ENCODE results near the gene ABHD5. TPM values are rescaled to one million over a fixed set of nuclear protein-coding genes. Genes with fewer than 3 reads are reported as not detected.
A peak's percentile ranks its signal among the peaks of the same experiment; 100 is the strongest.

ABHD5 gene
- total and polyA plus RNA-seq, 5 donors = 11.2 to 23.5 (median 20.9) TPM

DNA sequence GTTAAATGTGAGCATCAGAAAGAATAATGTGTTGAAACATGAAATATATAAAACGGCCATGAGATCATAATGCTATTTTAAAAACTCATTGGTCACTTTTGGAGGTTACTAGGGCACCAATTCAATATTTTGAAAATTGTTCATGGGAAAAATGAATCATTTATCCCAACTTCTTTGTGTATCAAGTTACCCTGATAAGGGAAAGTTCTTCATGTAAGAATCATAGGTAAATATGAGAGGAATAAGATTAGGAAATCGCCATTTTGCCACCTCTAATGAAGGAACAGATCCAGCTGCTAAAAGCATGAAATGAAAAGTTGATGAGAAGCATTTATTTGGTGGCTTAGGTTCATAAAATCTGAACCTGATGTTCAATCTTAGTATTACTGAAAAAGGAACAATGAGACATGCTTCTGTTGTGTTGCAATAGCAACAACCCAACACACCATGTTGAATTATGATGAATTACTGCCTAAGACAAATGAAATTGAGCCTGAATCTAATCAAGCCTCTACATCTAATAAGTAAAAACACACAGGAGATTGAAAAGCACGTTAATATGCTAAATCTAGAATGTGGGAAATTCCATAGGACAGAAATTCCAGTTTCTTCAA is 32.5 kb downstream of the ABHD5 start:
- no peak for DNase-seq
- WGBS = 67% methylated on average over 3 of the region's 3 CpGs
- Histone ChIP-seq H3K4me1 (ENCODE audit: control insufficient read depth, insufficient read depth, low read length) (peaks cover 7% of the 10 kb centered on the region), H3K27me3 (ENCODE audit: control insufficient read depth, insufficient read depth) (no peaks in the 10 kb centered on the region), H3K27ac (ENCODE audit: low read length) (no peak overlapping the region), H3K4me3 (ENCODE audit: low read length) (no peak overlapping the region), H3K9me3 (ENCODE audit: control insufficient read depth, low read length) (no peaks in the 10 kb centered on the region)
- intact Hi-C loops (cut with DNase I) = no loop called here
- no peak for ATAC-seq

DNA sequence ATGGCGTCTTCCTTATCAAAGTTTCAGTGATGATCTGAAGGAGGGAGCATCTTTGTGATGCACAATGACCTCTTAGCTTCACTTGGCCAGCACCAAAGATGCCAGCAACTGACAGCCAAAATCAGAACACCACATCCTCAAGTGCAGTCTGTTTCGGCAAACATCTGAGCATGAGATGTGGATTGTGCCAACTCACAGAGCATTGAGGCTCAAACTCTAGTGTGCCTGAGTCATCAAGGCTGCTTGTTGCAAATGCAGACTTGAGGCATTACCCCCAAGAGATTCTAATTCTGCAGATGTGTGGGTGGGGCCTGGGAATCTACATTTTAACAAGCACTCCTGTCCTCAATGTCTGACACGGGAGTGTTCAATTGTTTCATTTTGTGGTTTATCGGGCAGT is 35.8 kb downstream of the ABHD5 start:
- H3K27me3 ChIP-seq (ENCODE audit: control insufficient read depth, insufficient read depth) = no peaks in the 10 kb centered on the region
- intact Hi-C loops (cut with DNase I) = no loop called here
- no peak for ATAC-seq
- 90% methylated on average over 4 of the region's 4 CpGs for WGBS
- no peak for DNase-seq
- no peaks in the 10 kb centered on the region for H3K9me3 ChIP-seq (ENCODE audit: control insufficient read depth, low read length)
- H3K27ac ChIP-seq (ENCODE audit: low read length) = no peak overlapping the region
- no peak overlapping the region for H3K4me3 ChIP-seq (ENCODE audit: low read length)
- peaks cover 7% of the 10 kb centered on the region for H3K4me1 ChIP-seq (ENCODE audit: control insufficient read depth, insufficient read depth, low read length)

DNA sequence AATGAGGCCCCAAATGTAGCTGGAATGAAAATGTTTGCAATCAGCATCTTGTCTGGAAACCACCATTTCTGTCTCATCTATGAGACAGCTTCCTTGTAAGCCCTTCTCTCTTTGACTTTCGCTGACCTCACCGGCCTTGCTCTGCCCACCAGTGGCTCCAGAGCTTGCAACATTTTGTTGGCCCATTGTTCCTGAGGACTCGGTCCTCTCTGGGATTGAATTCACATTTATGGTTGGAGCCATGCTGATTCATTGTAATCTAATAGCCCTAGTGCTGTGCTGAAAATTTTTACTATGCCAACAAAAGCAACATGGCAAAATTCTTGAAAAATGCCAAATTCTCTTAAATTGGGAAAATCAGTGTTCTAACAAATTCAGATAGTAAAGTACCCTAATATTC is 37.2 kb downstream of the ABHD5 start:
- Histone ChIP-seq H3K4me1 (ENCODE audit: control insufficient read depth, insufficient read depth, low read length) (peaks cover 5% of the 10 kb centered on the region), H3K4me3 (ENCODE audit: low read length) (no peak overlapping the region), H3K27ac (ENCODE audit: low read length) (no peak overlapping the region), H3K27me3 (ENCODE audit: control insufficient read depth, insufficient read depth) (no peaks in the 10 kb centered on the region), H3K9me3 (ENCODE audit: control insufficient read depth, low read length) (no peaks in the 10 kb centered on the region)
- intact Hi-C loops (cut with DNase I) = no loop called here
- DNase-seq (no peak), ATAC-seq (no peak)
- WGBS = 88% methylated on average over 3 of the region's 3 CpGs

DNA sequence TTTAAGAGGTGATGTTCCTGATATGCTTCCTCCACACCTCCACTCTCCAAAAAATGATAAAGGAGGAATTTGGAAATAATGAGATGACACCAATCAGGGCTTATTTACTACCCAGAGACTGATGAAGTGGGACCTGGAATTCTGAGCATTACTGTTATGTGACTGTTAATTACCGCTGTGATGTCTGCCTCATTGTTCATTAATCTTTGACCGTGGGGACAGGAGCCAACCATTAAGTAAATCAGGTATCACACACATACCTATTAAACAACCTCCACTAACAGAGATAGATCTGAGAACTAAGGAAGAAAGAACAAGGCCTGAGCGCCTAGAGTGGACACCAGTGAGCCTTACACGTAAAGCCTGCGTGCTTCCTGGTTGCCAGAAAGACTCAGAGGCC is 37.7 kb downstream of the ABHD5 start:
- H3K27ac ChIP-seq (ENCODE audit: low read length) = no peak overlapping the region
- no peak for ATAC-seq

DNA sequence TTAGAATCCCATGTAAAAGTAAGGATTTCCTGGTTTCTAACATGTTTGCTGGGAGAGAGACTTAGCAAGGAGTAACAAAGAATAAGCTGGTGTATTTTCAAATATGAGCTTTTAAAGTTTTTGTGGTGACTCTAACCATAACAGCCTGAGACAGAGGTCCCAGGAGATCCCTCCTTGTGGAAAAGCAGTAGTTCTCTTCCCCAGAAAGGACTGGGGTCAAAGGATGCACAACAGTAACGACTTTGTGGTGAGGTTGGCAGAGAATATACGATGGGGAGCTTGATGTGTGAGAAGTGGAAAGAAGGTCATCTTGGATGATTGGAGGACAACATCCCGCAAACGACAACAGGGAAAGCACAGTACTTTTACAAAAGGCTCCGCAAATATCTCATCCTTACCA is 38.2 kb downstream of the ABHD5 start:
- H3K27ac ChIP-seq (ENCODE audit: low read length) = no peak overlapping the region

More for the DNA sequence above, 37.7 kb downstream of the ABHD5 start:
- Histone ChIP-seq H3K4me1 (ENCODE audit: control insufficient read depth, insufficient read depth, low read length) (peaks cover 5% of the 10 kb centered on the region), H3K4me3 (ENCODE audit: low read length) (no peak overlapping the region), H3K27me3 (ENCODE audit: control insufficient read depth, insufficient read depth) (no peaks in the 10 kb centered on the region), H3K9me3 (ENCODE audit: control insufficient read depth, low read length) (no peaks in the 10 kb centered on the region)
- WGBS = 65% methylated on average over 5 of the region's 5 CpGs
- DNase-seq = no peak
- intact Hi-C loops (cut with DNase I) = no loop called here

DNA sequence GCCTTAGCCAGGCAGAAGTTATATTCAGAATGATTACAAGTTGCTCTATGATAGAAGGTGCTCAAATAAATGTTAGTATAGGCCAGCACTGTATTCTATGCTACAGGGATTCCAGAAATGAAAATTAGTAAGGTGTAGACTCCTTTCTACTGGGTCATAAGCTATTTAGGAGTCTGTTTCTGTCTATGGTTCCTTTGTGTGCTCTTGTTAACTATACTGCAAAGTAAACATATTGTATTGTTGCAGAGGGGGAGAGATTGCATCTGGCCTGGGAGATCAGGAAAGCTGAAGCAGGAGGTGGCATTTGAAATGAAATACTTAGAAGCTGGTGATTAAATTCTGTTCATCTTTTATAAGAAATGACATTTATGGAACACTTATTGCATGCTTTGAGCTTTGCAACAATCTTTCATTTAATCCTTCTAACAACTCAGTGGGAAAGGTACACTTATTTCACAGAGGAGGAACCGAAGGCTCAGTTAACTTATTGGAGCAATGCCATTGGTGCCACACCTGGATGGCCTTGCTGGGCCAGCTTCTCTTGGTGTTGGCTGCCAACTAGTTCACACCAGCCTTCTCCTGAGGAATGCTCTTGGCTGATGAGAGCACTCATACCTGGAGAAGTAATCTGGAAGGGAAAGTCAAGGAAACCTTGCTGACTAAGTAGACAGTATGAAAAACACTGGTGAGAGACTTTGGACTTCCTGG is 39.1 kb downstream of the ABHD5 start:
- no peak overlapping the region for H3K4me3 ChIP-seq (ENCODE audit: low read length)
- no peak overlapping the region for H3K27ac ChIP-seq (ENCODE audit: low read length)
- ATAC-seq (no peak), DNase-seq (no peak)
- H3K4me1 ChIP-seq (ENCODE audit: control insufficient read depth, insufficient read depth, low read length) = peaks cover 5% of the 10 kb centered on the region
- H3K9me3 ChIP-seq (ENCODE audit: control insufficient read depth, low read length) = no peaks in the 10 kb centered on the region
- intact Hi-C loops (cut with DNase I) = no loop called here
- H3K27me3 ChIP-seq (ENCODE audit: control insufficient read depth, insufficient read depth) = no peaks in the 10 kb centered on the region
- 98% methylated on average over 1 of the region's 1 CpG for WGBS

More for the DNA sequence above, 38.2 kb downstream of the ABHD5 start:
- intact Hi-C loops (cut with DNase I) = no loop called here
- no peaks in the 10 kb centered on the region for H3K9me3 ChIP-seq (ENCODE audit: control insufficient read depth, low read length)
- 77% methylated on average over 5 of the region's 5 CpGs for WGBS
- H3K4me1 ChIP-seq (ENCODE audit: control insufficient read depth, insufficient read depth, low read length) = peaks cover 5% of the 10 kb centered on the region
- no peaks in the 10 kb centered on the region for H3K27me3 ChIP-seq (ENCODE audit: control insufficient read depth, insufficient read depth)
- H3K4me3 ChIP-seq (ENCODE audit: low read length) = no peak overlapping the region
- DNase-seq (no peak), ATAC-seq (no peak)

DNA sequence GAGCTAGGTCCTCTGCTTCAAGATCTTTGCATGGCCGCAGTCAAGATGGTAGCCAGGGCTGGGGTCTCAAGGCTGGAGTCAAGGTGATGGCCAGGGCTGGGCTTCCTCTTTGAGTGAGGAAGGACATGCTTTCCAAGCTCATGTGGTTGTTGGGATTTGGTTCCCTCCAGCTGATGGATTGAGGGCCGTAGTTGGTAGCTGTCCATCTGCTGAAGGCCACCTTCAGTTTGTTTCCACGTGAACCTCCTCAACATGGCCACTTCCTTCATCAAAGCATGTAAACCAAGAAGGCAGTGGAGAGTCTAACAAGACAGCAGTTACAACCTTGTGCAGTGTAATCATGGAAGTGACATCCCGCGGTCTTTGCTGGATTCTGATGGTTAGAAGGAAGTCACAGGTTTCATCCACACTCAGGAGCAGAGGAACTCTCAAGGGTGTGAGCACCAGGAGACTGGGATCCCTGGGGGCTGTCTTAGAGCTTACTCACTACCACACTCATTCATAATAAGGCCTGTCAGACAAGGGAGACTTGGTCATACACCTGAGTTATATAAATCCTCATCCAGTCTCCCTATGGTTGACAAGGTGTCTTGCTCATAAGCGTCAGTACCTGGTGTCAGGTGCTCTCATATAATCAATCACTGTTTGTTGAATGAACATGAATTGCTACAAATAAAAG is 42.1 kb downstream of the ABHD5 start:
- peaks cover 3% of the 10 kb centered on the region for H3K4me1 ChIP-seq (ENCODE audit: control insufficient read depth, insufficient read depth, low read length)
- H3K27ac ChIP-seq (ENCODE audit: low read length) = no peak overlapping the region
- no peaks in the 10 kb centered on the region for H3K27me3 ChIP-seq (ENCODE audit: control insufficient read depth, insufficient read depth)
- WGBS = 80% methylated on average over 6 of the region's 6 CpGs
- no peaks in the 10 kb centered on the region for H3K9me3 ChIP-seq (ENCODE audit: control insufficient read depth, low read length)
- DNase-seq (no peak), ATAC-seq (no peak)
- intact Hi-C loops (cut with DNase I) = no loop called here
- no peak overlapping the region for H3K4me3 ChIP-seq (ENCODE audit: low read length)

DNA sequence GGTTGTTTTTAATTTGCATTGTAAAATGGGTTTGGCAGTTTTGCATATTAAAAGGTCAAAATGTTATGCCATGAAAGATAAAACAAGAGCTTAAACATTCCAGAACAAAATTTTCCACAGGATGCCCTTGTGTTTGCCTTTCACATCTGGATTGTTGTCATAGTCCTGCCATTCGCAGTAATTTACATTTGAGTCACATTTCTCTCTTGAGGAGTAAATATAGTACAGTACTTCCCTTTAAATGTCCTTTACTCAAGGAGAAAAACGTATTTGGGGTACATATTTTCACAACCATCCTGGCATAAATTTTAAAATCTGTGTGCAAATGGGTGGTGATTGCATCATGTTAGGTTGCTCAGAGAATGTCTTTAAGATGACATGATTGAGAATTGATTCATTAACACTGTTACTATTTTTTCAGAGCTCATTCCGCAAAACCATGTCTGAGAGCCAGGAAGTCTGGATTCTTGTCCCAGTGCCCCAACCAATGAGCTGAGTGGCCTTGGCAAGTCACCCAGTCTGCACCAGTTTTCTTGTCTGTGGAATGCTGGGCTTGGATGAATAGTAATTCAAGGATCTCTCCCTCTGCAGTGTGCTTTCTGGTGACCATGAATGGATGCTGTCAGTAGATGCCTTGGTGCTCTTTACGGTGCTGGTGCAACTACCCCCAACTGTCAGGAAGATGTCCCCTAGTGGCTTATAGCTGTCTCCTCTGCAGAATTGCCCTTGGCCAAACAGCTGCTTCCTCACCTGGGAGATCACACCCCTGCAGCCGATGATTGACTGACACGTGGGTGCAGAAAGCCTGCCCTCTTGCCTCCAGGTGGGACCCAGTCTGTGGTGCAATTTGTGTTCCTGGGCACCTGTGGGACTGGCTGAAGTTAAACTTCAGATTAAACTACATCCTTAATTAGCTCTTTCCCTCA is 43.0 kb downstream of the ABHD5 start:
- H3K27ac ChIP-seq (ENCODE audit: low read length) = no peak overlapping the region
- ATAC-seq = peak; percentile 67 to 78
- no peaks in the 10 kb centered on the region for H3K9me3 ChIP-seq (ENCODE audit: control insufficient read depth, low read length)
- DNase-seq = peak; percentile 56 to 77 (median 73)
- no peak overlapping the region for H3K4me3 ChIP-seq (ENCODE audit: low read length)
- H3K27me3 ChIP-seq (ENCODE audit: control insufficient read depth, insufficient read depth) = no peaks in the 10 kb centered on the region
- H3K4me1 ChIP-seq (ENCODE audit: control insufficient read depth, insufficient read depth, low read length) = peaks cover 2% of the 10 kb centered on the region
- intact Hi-C loops (cut with DNase I) = no loop called here
- WGBS = 44% methylated on average over 6 of the region's 6 CpGs

DNA sequence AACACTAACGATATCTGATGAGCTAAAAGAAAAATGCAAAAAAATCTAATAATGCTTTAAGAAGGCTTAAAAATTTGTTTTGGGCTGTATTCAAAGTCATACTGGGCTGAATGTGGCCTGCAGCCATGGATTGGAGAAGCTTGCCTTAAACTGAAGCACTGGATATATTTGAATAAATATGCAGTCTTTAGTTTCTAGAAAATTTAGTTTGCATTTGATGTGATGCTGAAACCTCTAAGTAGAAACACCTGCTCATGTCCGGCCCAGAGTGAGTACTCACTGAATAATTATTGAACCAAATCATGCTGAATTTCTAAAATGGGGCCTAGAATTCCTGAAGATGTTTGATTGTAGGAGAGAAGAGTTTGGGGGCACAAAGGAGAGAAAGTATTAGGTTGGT is 43.9 kb downstream of the ABHD5 start:
- WGBS = 81% methylated on average over 2 of the region's 2 CpGs
- intact Hi-C loops (cut with DNase I) = no loop called here
- no peak for DNase-seq

DNA sequence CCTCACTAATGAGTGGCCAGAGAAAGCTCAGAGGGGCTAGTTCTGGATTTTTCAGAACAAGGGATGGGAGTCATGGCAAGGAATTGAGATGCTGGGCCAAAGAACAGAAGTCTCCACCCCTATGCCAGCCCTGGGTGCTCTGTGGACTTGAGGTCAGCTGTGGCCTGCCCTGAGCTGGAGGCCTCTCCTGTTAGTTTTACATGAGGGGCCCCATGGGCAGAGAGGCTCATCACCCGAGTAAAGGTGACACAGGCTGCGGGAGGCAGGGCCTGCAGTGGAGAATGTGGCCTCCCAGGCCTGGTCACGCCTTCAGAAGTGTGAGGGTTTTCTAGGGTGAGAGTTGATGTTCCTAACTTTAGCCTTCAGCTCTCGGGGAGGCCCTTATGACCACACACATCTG is 44.9 kb downstream of the ABHD5 start:
- DNase-seq (no peak), ATAC-seq (no peak)
- Histone ChIP-seq H3K4me1 (ENCODE audit: control insufficient read depth, insufficient read depth, low read length) (peaks cover 2% of the 10 kb centered on the region), H3K27me3 (ENCODE audit: control insufficient read depth, insufficient read depth) (no peaks in the 10 kb centered on the region), H3K27ac (ENCODE audit: low read length) (no peak overlapping the region), H3K9me3 (ENCODE audit: control insufficient read depth, low read length) (no peaks in the 10 kb centered on the region), H3K4me3 (ENCODE audit: low read length) (no peak overlapping the region)
- intact Hi-C loops (cut with DNase I) = no loop called here
- 77% methylated on average over 4 of the region's 4 CpGs for WGBS

More for the DNA sequence above, 43.9 kb downstream of the ABHD5 start:
- Histone ChIP-seq H3K27ac (ENCODE audit: low read length) (no peak overlapping the region), H3K27me3 (ENCODE audit: control insufficient read depth, insufficient read depth) (no peaks in the 10 kb centered on the region), H3K4me1 (ENCODE audit: control insufficient read depth, insufficient read depth, low read length) (peaks cover 2% of the 10 kb centered on the region), H3K9me3 (ENCODE audit: control insufficient read depth, low read length) (no peaks in the 10 kb centered on the region), H3K4me3 (ENCODE audit: low read length) (no peak overlapping the region)
- ATAC-seq = no peak

Data from right cardiac atrium (tissue), 5 donors.